ENCODE results near the gene SEC62.
"Not testable (repeated sequence)": the region's sequence is repeated elsewhere in the genome, so short reads cannot be mapped to it uniquely, and the experiment has no call there.

Gene SEC62

GRCh38 chr3:170019306-170019705, 52.7 kb downstream of the SEC62 start:
- not testable (repeated sequence) for H4K12ac ChIP-seq (ENCODE audit: low read depth, low read length); H3K18ac ChIP-seq (ENCODE audit: low read length); H4K91ac ChIP-seq (ENCODE audit: low read depth, low read length); H2BK5ac ChIP-seq (ENCODE audit: low read depth, low read length, poor library complexity); H3K79me1 ChIP-seq (ENCODE audit: low read length); H3K4me3 ChIP-seq (ENCODE audit: low read depth, low read length); H3K4ac ChIP-seq (ENCODE audit: low read depth, low read length); H3K9ac ChIP-seq (ENCODE audit: low read length); H3K36me3 ChIP-seq (ENCODE audit: control insufficient read depth in 1 of 2, insufficient read depth in 2 of 2, low read length in 2 of 2); H2BK120ac ChIP-seq (ENCODE audit: insufficient read depth, low read length, poor library complexity); H3K27me3 ChIP-seq (ENCODE audit: insufficient read depth, low read length); H2BK12ac ChIP-seq (ENCODE audit: low read length); DNase-seq; H3K9me3 ChIP-seq (ENCODE audit: insufficient read depth, low read depth, low read length); H4K8ac ChIP-seq (ENCODE audit: low read depth, low read length); H3K14ac ChIP-seq (ENCODE audit: low read length); H3K4me1 ChIP-seq (ENCODE audit: control insufficient read depth in 1 of 2, insufficient read depth in 2 of 2, low read length in 2 of 2); H3K23ac ChIP-seq (ENCODE audit: low read length); H3K4me2 ChIP-seq (ENCODE audit: low read length); H3K79me2 ChIP-seq (ENCODE audit: control insufficient read depth, insufficient read depth, low read length, poor library complexity); H3K27ac ChIP-seq (ENCODE audit: low read depth, low read length); H2AFZ ChIP-seq (ENCODE audit: insufficient read depth, low read length, poor library complexity); H2AK5ac ChIP-seq (ENCODE audit: low read length)
- no CpG with 5 or more reads among the region's 4 CpGs for WGBS (ENCODE audit: extremely low coverage, insufficient coverage, insufficient read length)

DNA sequence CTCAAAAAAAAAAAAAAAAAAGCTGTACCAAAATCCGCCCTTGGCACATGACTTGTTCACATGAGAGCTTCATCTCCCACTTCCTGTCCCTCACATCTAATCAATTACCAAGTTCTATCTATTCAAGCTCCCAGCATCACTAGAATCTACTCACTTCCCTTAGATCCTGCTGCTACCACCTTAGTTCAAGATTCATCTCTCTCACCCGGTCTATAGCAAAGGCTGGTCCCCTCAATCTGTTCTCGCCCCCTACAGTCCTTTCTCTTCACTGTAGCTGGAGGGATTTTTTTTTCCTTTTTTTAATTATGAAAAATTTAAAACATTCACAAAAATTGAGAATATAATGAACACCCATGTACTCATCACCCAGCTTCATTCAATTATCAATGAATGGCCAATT, 54.5 kb downstream of the SEC62 start:
- Histone ChIP-seq H3K4me3 (ENCODE audit: low read depth, low read length) (no peak overlapping the region), H3K79me2 (ENCODE audit: control insufficient read depth, insufficient read depth, low read length, poor library complexity) (no peaks in the 10 kb centered on the region), H3K27me3 (ENCODE audit: insufficient read depth, low read length) (no peaks in the 10 kb centered on the region), H2BK5ac (ENCODE audit: low read depth, low read length, poor library complexity) (no peak overlapping the region), H3K18ac (ENCODE audit: low read length) (no peak overlapping the region), H2AFZ (ENCODE audit: insufficient read depth, low read length, poor library complexity) (no peak overlapping the region), H2BK12ac (ENCODE audit: low read length) (no peak overlapping the region), H2BK120ac (ENCODE audit: insufficient read depth, low read length, poor library complexity) (no peak overlapping the region), H3K79me1 (ENCODE audit: low read length) (no peaks in the 10 kb centered on the region), H3K36me3 (ENCODE audit: control insufficient read depth in 1 of 2, insufficient read depth in 2 of 2, low read length in 2 of 2) (no peaks in the 10 kb centered on the region), H4K8ac (ENCODE audit: low read depth, low read length) (no peak overlapping the region), H3K4me1 (ENCODE audit: control insufficient read depth in 1 of 2, insufficient read depth in 2 of 2, low read length in 2 of 2) (no peaks in the 10 kb centered on the region), H4K12ac (ENCODE audit: low read depth, low read length) (no peak overlapping the region), H3K14ac (ENCODE audit: low read length) (no peak overlapping the region), H2AK5ac (ENCODE audit: low read length) (no peak overlapping the region), H3K4ac (ENCODE audit: low read depth, low read length) (no peak overlapping the region), H3K27ac (ENCODE audit: low read depth, low read length) (no peak overlapping the region), H3K9ac (ENCODE audit: low read length) (no peak overlapping the region), H3K9me3 (ENCODE audit: insufficient read depth, low read depth, low read length) (no peaks in the 10 kb centered on the region), H3K23ac (ENCODE audit: low read length) (no peak overlapping the region), H3K4me2 (ENCODE audit: low read length) (no peak overlapping the region), H4K91ac (ENCODE audit: low read depth, low read length) (no peak overlapping the region)
- WGBS (ENCODE audit: extremely low coverage, insufficient coverage, insufficient read length), result no CpG with 5 or more reads among the region's 3 CpGs
- DNase-seq, result no peak

DNA sequence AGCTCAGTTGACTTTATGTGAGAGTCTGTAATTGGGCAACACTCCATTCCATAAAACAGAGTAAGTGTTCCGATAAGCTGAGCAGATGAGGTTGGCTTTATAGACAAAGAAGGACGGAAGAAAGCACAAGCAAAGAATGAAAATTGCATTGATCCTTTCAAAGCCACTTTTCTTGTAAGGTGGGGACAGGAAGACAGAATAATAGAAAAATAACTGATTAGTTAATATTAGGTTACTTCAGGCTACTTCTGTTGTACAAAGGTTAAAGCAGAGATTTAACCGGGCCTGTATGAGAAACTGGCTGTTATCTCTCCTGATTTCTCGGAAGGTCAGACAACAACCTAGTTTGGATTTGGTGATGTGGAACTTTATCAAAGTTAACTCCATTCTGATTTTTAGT, 55.7 kb downstream of the SEC62 start:
- no peak overlapping the region for H3K23ac ChIP-seq (ENCODE audit: low read length)
- no peak overlapping the region for H4K8ac ChIP-seq (ENCODE audit: low read depth, low read length)
- H2AK5ac ChIP-seq (ENCODE audit: low read length), result no peak overlapping the region
- H2AFZ ChIP-seq (ENCODE audit: insufficient read depth, low read length, poor library complexity), result no peak overlapping the region
- H3K4me3 ChIP-seq (ENCODE audit: low read depth, low read length), result no peak overlapping the region
- H3K14ac ChIP-seq (ENCODE audit: low read length), result no peak overlapping the region
- no peak overlapping the region for H3K9ac ChIP-seq (ENCODE audit: low read length)
- H3K79me1 ChIP-seq (ENCODE audit: low read length), result no peaks in the 10 kb centered on the region
- H2BK5ac ChIP-seq (ENCODE audit: low read depth, low read length, poor library complexity), result no peak overlapping the region
- no peaks in the 10 kb centered on the region for H3K9me3 ChIP-seq (ENCODE audit: insufficient read depth, low read depth, low read length)
- H2BK12ac ChIP-seq (ENCODE audit: low read length), result no peak overlapping the region
- no peak overlapping the region for H3K18ac ChIP-seq (ENCODE audit: low read length)
- H3K4me2 ChIP-seq (ENCODE audit: low read length), result no peak overlapping the region
- DNase-seq, result no peak
- no peak overlapping the region for H4K12ac ChIP-seq (ENCODE audit: low read depth, low read length)
- no peaks in the 10 kb centered on the region for H3K36me3 ChIP-seq (ENCODE audit: control insufficient read depth in 1 of 2, insufficient read depth in 2 of 2, low read length in 2 of 2)
- no peak overlapping the region for H4K91ac ChIP-seq (ENCODE audit: low read depth, low read length)
- no peaks in the 10 kb centered on the region for H3K27me3 ChIP-seq (ENCODE audit: insufficient read depth, low read length)
- no CpG with 5 or more reads among the region's 4 CpGs for WGBS (ENCODE audit: extremely low coverage, insufficient coverage, insufficient read length)
- no peak overlapping the region for H3K4ac ChIP-seq (ENCODE audit: low read depth, low read length)
- H3K27ac ChIP-seq (ENCODE audit: low read depth, low read length), result no peak overlapping the region
- no peak overlapping the region for H2BK120ac ChIP-seq (ENCODE audit: insufficient read depth, low read length, poor library complexity)
- H3K79me2 ChIP-seq (ENCODE audit: control insufficient read depth, insufficient read depth, low read length, poor library complexity), result no peaks in the 10 kb centered on the region
- no peaks in the 10 kb centered on the region for H3K4me1 ChIP-seq (ENCODE audit: control insufficient read depth in 1 of 2, insufficient read depth in 2 of 2, low read length in 2 of 2)

DNA sequence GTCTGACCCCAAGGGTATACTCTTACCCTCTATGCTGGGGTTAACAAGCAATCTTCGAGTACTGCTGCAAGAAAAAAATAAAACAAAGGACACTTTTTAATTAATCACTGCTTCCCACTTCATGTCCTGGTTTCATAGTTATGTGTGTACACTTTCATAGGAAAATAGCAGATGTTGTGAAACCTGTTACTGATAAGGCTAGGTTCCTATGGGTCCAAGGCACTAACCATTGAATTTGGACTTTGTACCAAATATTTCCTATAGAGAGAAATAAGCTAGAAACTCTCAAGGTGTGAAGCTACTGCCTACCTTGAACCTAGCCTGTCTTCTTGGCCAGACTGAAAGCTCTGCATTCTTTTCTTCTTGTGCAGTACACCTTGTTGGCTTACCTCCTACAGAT, 56.6 kb downstream of the SEC62 start:
- Histone ChIP-seq H3K4ac (ENCODE audit: low read depth, low read length) (no peak overlapping the region), H3K18ac (ENCODE audit: low read length) (no peak overlapping the region), H2AFZ (ENCODE audit: insufficient read depth, low read length, poor library complexity) (no peak overlapping the region), H3K14ac (ENCODE audit: low read length) (no peak overlapping the region), H3K9ac (ENCODE audit: low read length) (no peak overlapping the region), H4K12ac (ENCODE audit: low read depth, low read length) (no peak overlapping the region), H3K79me2 (ENCODE audit: control insufficient read depth, insufficient read depth, low read length, poor library complexity) (no peaks in the 10 kb centered on the region), H3K4me2 (ENCODE audit: low read length) (no peak overlapping the region), H2AK5ac (ENCODE audit: low read length) (no peak overlapping the region), H3K4me3 (ENCODE audit: low read depth, low read length) (no peak overlapping the region), H2BK12ac (ENCODE audit: low read length) (no peak overlapping the region), H3K36me3 (ENCODE audit: control insufficient read depth in 1 of 2, insufficient read depth in 2 of 2, low read length in 2 of 2) (no peaks in the 10 kb centered on the region), H3K27me3 (ENCODE audit: insufficient read depth, low read length) (no peaks in the 10 kb centered on the region), H2BK5ac (ENCODE audit: low read depth, low read length, poor library complexity) (no peak overlapping the region), H3K79me1 (ENCODE audit: low read length) (no peaks in the 10 kb centered on the region), H3K9me3 (ENCODE audit: insufficient read depth, low read depth, low read length) (no peaks in the 10 kb centered on the region), H3K4me1 (ENCODE audit: control insufficient read depth in 1 of 2, insufficient read depth in 2 of 2, low read length in 2 of 2) (no peaks in the 10 kb centered on the region), H3K23ac (ENCODE audit: low read length) (no peak overlapping the region), H3K27ac (ENCODE audit: low read depth, low read length) (no peak overlapping the region), H4K91ac (ENCODE audit: low read depth, low read length) (no peak overlapping the region), H2BK120ac (ENCODE audit: insufficient read depth, low read length, poor library complexity) (no peak overlapping the region), H4K8ac (ENCODE audit: low read depth, low read length) (no peak overlapping the region)
- WGBS (ENCODE audit: extremely low coverage, insufficient coverage, insufficient read length), result no CpG with 5 or more reads among the region's 1 CpG
- DNase-seq, result no peak

All from trophoblast cell (in vitro differentiated cells and primary cell).